Smooth muscle cell of the brain vasculature (primary cell): ENCODE measurements around the gene CHRM5.
A peak's percentile ranks its signal among the peaks of the same experiment; 100 is the strongest.
"Not testable (repeated sequence)": the region's sequence is repeated elsewhere in the genome, so short reads cannot be mapped to it uniquely, and the experiment has no call there.

Experiments used
- DNase-seq: peaks from one replicate; pipeline ENCODE4 v3.0.0-alpha.2; 2012; ENCODE audit warnings: low read depth, low spot score

The CHRM5 gene

DNA sequence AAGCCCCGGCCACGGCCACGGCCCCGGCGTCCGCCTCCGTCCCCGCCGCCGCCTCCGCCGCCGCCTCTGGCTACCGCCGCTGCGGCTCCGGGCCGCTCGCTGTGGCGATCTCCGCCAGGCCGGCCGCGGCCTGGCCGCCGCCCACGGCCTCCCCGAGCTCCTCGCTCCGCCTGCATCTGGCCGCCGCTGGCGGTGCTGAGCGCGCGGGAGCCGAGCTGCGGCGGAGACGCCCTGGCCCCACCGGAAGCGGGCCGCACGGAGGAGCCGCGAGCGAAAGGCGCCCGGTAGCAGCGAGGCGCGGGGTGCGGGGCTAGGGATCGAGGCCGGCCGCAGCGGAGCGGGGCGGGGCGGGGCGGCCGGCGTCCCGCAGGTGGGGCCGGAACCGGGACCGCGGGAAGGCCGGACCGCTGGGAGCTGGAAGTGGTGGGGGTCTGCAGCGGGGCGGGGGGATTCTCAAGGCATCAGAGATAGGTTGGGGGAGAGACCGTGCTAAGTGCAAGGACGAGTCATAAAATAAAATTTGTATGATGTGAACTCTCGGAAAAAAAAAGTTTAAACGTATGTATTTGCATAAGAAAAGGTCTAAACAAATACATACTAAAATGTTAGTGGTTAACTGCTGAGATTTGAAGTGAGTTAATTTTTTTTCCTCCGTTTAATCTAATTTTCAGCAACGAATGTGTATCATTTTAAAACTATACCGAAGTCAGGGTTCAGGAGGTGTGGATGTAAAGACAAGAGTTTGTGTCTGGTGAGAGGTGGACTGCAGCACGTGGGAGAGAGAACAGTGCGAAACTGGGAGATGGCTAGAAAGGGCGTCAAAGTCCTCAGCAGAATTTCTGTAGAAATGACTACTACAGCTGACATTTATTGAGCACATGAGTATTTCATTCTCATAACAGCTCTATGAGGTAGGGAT, 70.8 kb downstream of the CHRM5 start, which contains the start of gene AVEN:
TSS of gene AVEN (minus strand) at position 334 of the 919 bp plus-strand sequence. CDS start at position 176, 158 bp downstream.
- no peak for DNase-seq

DNA sequence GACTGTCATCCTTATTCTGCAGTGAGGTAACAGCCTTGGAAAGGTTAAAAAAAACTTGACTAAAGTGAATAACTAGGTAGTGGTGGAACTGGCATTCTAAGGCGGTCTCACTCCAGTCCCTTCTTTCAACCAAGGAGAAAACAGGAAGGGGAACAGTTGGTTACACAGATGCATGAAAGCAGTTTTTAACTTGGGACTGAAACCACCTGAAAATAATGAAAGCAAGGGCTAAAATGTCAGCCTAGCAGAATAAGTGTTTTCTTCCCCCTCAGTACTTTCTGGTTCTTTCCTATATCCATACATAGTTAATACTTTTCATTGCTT, 71.5 kb downstream of the CHRM5 start:
- no peak for DNase-seq

DNA sequence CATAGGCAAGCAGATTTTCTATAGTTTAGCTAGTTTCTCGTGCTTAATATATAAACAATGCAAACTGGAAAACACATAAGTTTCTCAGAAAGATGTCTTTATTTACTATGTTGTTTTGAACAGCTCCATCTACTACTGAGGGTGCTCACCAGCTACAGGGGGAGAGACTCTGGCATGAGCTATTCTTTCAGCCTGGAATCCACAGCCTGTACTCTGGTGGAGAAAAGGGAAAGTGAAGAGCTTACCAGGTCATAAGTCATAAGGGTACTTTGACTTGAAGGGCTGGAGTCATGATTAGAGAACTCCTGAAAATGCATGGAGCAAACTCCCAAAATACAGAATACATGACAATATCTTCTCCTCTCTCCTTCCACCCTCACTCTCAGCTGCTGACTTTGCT, 75.1 kb downstream of the CHRM5 start:
- no peak for DNase-seq

DNA sequence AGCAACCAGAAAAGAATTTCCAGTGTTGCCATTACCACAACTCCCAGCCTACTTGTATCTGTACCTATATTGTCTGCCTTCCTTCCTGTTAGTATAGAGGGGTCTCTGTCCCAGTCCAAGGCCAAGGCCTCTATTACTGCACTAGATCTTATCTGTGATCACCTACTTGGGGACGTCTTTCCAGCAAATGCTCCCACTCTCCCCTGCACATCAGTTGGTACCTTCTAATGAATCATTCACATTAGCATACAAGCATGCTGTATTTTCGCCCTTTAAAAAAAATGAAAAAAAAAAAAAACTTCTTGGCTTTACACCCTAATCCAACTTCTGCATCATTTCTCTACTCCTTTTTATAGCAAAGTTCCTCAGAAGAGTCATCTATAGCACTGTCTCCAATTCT, 75.5 kb downstream of the CHRM5 start:
- DNase-seq = no peak

DNA sequence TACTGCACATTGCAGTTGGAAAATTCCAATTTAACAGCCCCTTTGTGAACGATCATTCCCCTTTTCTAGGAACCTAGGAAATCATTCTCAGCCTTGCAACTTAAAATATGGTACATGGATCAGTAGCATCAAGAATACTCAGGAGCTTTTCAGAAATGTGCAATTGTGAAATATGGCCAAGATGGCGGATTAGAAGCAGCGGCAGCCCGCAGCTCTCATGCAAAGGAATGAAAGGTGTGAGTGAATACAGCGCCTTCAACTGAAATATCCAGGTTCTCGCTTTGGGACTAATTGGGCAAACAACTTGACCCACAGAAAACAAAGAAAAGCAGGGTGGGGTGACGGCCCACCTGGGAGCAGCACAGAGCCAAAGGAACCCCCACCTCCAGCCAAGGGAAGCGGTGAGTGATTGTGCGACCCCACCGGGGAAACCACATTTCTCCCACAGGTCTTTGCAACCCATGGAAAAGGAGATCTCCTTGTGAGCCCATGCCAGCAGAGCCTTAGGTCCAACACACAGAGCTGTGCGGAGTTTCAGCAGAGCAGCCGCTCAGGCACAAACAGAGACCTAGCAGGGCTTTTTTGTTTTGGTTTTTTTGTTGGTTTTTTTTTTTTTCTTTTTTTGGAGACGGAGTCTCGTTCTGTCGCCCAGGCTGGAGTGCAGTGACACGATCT, 78.3 kb downstream of the CHRM5 start:
- no peak for DNase-seq

DNA sequence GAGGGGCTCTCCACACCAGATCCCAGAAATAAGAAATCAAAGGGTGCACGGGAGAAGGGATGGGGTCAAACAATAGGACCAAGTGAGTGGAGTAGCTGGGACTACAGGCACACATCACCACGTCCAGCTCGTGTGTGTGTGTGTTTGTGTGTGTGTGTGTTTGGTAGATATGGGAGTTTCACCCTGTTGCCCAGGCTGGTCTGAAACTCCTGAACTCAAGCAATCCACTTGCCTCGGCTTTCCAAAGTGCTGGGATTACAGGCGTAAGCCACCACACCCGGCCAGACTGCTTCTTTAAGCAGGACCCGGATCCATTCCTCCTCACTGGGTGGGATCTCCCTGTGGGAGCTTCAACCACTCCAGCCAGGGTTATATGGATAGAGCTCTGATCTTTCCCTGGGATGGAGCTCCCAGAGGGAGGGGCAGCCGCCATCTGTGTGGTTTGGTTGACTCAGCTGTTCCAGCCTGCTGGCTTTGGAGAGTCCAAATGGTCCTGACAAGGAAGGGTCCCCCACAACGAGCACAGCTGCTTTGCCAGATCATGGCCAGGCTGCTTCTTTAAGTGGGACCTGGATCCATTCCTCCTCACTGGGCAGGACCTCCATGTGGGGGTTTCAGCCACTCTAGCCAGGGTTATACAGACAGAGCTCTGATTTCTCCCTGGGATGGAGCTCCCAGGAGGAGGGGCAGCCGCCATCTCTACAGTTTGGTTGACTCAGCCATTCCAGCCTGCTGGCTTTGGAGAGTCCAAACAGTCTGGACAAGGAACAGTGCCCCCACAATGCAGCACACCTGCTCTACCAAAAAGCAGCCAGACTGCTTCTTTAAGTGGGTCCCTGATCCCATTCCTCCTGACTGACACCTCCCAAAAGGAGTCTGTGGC, 79.8 kb downstream of the CHRM5 start:
- peak; percentile 56 for DNase-seq

DNA sequence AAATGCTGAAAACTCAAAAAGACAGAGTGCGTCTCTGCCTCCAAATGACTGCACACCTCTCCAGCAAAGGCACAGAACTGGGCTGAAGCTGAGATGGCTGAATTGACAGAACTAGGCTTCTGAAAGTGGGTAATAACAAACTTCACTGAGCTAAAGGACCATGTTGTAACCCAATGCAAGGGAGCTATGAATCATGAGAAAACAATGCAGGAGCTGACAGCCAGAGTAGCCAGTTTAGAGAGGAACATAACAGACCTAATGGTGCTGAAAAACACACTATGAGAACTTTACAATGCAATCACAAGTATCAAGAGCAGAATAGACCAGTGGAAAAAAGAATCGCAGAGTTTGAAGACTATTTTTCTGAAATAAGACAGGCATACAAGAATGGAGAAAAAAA, 80.8 kb downstream of the CHRM5 start:
- DNase-seq = no peak

DNA sequence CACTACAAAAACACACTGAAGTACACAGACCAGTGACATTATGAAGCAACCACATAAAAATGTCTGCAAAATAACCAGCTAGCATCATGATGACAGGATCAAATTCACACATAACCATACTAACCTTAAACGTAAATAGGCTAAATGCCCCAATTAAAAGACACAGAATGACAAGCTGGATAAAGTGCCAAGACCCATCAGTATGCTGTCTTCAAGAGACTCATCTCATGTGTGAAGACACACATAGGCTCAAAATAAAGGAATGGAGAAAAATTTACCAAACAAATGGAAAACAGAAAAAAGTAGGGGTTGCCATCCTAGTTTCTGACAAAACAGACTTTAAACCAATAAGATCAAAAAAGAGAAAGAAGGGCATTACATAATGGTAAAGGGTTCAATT, 82.1 kb downstream of the CHRM5 start:
- not testable (repeated sequence) for DNase-seq

DNA sequence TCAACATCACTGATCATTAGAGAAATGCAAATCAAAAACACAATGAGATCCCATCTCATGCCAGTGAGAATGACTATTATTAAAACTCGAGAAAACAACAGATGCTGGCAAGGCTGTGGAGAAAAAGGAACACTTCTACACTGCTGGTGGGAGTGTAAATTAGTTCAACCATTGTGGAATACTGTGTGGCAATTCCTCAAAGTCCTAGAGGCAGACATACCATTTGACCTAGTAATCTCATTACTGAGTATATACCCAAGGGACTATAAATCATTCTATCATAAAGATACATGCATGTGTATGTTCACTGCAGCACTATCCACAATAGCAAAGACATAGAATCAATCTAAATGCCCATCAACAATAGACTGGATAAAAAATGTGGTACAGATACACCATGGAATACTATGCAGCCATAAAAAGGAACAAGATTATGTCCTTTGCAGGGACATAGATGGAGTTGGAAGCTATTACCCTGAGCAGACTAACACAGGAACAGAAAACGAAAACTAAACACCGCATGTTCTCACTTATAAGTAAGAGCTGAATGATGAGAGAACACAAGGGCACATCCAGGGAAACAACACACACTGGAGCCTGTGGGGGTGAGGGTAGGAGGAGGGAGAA, 85.9 kb downstream of the CHRM5 start:
- DNase-seq = no peak

DNA sequence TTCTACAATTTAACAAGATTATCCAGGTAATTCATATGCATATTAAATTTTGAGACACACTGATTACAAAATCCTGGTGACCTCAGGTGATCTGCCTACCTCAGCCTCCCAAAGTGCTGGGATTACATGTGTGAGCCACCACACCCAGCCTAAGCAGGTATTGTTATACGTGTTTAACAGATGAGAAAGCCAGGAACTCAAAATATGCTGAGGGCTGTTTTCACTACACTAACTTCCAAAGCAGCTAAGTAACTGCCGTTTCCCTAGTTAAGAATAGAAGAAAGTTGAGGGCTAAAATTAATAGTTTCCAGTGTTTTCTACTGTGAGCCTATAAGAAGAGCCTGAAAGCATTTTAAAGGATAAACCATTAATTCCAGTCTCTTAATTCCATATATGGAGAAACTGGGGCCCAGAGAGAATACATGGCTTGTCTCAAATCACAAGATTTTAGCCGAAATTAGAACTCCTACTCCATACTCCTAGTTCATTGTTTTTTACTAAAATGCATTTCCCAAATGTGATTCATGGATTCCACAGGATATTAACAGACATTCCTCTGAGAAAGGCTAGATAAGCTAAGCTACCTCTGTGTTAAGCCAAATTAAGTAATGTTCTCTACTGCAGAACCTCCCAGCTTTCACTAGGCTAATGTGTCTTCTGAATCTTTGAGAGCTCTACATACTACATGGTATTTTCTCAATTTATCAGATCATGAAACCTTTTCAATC, 87.7 kb downstream of the CHRM5 start:
- no peak for DNase-seq

DNA sequence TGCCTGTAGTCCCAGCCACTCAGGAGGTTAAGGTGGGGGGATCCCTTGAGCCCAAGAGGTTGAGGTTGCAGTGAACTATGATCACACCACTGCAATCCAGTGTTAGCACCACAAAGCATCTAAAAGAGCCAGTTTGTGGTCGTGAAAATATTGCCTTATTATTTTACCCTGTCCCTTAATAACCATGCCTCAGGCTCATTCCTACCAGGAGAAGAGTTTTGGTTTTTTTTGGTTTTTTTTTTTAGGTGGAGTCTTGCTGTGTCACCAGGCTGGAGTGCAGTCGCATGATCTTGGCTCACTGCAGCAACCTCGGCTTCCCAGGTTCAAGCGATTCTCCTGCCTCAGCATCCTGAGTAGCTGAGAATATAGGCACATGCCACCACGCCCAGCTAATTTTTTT, 88.6 kb downstream of the CHRM5 start:
- no peak for DNase-seq

DNA sequence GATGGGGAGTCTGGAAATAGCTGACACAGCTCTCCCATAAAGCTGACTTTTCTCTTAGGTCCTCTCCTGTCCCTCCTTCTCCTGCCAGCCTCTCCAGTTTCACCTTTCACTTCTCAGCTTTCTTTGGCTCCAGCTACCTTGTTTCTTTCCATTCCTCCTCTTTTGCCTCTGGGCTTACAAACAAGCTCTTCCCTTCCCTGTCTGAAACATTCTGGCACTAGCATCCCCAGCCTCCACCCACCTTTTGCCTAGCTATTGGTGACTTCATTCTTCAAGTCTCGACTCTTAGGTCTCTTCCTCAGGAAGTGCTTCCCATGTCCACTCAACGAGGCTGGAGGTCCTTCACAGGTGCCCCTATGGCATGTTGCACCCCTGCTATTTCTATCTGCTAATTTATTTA, 91.2 kb downstream of the CHRM5 start:
- DNase-seq = no peak

DNA sequence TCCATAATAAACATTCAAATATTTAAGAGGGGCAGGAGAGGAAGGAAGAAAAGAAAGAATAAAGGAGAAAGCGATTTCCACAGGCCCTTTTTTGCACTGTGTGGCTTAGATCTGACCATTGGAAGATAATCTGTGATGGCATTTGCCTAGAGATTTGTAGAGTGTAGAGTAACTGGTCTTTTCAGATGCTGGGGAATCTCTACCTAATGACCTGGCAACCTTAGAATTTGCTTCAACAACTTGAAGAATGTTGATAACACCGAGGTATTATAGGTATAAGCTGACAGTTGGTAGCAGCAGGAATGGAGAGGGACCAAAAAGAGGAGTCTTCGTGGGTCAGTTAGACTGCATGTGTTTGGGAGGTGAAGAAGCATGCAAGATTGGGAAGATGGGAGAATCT, 91.6 kb downstream of the CHRM5 start:
- no peak for DNase-seq

DNA sequence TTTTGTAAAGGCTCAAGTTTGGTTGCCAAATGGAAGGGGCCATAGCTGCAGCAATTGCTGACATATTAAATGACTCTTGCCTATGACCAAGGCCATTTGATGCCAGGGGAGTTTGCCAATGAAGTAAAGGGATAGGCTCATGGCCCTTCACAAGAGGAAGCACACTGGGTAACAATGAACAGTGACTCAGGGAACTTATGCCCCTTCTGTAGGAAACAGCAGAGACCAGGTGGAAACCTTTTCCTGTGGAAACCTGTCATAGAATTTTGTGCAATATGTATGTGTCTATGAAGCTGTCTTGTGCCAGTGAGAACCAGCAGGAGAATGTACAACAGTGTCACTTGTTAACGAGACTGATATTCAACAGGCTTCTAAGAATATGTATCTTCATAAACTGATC, 96.1 kb downstream of the CHRM5 start:
- no peak for DNase-seq

DNA sequence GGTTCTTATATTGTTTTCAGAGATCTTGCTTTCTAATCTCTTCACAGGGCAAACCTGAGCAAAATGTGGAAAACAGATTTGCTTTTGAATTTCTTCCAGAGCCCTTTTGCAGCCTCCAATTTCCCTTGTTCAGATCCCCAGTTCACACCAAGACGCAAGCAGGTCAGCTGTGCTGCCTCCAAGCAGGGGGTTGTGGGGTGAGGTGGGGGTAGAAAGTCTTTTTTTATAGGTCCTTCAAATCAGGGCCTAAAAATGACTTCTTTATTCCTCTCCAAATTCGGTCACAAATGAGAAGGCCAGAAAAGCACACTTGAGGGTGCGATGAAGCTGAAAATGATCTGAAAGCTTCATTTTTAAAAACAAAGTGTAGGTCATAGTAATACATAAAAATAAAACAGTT, 97.0 kb downstream of the CHRM5 start:
- DNase-seq = no peak

DNA sequence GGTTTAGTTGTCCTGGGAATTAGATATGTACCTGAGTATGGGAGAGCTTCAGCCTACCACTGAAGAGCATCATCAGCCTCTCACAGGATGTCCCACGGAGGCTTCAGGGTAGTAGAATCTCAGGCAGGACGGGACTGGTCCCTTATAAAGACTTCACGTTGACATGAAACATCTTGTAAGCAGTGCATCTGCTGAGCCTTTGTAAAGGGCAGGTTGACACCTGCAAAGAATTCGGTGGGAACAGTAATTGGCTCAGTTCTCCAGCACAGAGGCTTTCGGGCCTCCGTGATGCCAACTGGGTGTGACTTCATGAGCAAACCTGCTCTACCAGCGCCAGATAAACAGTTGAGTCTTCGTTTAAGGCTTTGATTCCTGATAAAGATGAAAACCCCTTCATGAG, 97.6 kb downstream of the CHRM5 start:
- DNase-seq = no peak

DNA sequence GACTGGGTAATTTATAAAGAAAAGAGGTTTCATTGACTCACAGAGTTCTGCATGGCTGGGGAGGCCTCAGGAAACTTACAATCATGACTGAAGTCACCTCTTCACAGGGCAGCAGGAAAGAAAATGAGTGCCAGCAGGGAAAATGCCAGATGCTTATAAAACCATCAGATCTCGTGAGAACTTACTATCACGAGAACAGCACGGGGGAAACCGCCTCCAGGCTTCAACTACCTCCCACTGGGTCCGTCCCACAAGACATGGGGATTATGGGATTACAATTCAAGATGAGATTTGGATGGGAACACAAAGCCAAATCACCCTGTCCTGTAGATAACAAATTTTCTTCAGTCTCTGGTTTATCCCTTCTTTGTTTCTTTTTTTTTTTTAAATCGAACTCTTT, 101.7 kb downstream of the CHRM5 start:
- no peak for DNase-seq

DNA sequence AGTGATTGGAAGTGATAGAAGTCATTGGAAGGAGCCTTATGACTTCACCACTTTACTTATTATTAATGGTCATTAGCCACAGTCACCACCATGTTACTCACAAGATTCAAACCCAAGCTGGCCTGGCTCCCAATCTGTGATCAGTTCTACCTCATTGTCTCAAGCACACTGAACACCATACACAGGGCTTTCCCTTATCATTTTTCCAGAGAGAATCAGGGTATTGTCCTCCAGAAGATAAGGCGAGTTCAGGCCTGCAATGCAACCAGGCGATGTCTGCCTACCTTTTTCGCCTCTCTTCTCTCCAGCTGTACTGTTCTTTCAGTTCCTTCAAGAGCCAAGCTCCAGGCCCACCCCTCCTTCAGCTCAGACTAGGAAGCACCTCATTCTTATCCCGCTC, 108.5 kb downstream of the CHRM5 start:
- DNase-seq = no peak

DNA sequence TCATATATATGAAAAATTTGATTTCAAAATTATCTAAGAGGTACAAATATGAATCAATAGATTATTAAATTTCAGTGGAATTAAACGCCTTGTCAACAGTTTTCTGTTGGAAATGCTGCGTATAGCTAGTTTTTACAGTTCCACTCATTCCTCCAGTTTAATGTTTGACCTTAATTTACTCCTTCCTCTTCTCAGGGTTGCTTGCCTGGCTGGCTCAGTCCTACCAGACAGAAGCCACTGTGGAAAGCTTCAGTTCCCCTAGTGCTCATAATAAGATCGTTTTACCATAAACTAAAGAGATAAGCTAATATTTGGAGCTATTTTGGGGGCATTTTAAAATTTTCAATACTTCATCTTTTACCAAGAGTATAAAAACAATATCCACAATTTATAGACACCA, 110.6 kb downstream of the CHRM5 start:
- DNase-seq = no peak

DNA sequence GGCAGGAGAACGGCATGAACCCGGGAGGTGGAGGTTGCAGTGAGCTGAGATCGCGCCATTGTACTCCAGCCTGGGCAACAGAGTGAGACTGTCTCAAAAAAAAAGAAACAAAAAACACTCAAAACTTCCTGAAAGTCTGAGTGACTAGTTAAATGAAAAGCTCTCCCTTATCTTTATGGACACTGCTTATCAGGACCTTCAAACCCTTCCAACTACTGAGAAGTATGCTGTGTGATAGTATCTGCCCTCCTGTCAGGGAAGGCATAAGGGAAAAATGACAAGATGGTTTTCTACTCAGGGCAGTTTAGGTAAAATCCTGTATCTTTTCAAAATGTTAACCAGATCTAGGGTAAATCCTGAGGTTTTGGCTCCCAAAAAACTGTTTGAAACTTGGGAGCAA, 111.6 kb downstream of the CHRM5 start:
- no peak for DNase-seq

DNA sequence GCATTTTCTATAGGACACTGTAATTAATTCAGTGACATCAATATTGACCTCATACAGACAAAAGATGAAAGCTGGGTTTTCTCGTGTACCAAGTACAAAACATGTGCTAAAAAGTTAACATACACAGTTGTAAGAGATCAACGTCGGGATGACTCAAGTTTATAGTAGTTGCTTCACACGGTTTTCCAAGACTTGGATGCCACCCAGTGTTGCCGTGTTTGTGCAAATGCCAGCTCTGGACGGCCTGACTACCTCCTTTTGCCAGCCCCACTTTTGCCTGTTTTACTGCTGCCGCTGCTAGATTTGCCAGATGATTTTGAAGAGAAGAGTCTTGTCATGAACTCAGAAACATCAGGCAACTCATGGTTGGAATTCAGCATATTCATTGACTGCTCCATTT, 115.8 kb downstream of the CHRM5 start:
- no peak for DNase-seq
